Urinary bladder (tissue), 4 donors: ENCODE results near the gene NPC1L1. TPM values are rescaled to one million over a fixed set of nuclear protein-coding genes. Genes with fewer than 3 reads are reported as not detected.

Experiments
- DNase-seq: peaks from one replicate; pipeline ENCODE4 v3.0.0-alpha.2; 2015; ENCODE audit errors: extremely low spot score
- H3K27ac ChIP-seq: one replicate; pipeline ENCODE4 v1.5.1; 2013; ENCODE audit warnings: low read depth, mild to moderate bottlenecking, moderate library complexity
- H3K36me3 ChIP-seq: one replicate; pipeline ENCODE4 v1.6.1; 2013; ENCODE audit warnings: mild to moderate bottlenecking, moderate library complexity; ENCODE audit not compliant: insufficient read depth
- H3K4me1 ChIP-seq: one replicate; pipeline ENCODE4 v1.6.1; 2013; ENCODE audit warnings: mild to moderate bottlenecking, moderate library complexity; ENCODE audit not compliant: insufficient read depth
- H3K4me3 ChIP-seq: one replicate; pipeline ENCODE4 v1.5.1; 2013; ENCODE audit warnings: low read depth, low read length
- WGBS: extraction: QIAGEN DNeasy Blood & Tissue Kit; methylation state at CpG from one replicate; pipeline ENCODE4 v1.1.7; 2013; 5-methylcytosine and 5-hydroxymethylcytosine counted together
- polyA plus RNA-seq: library from polyadenylated mRNA; stranded (reverse); fragments of 200-250 nt; gene quantifications from one replicate; pipeline ENCODE4 v1.2.3, GENCODE V29; 2013
- total RNA-seq: library from RNA; depleted of rRNA; stranded (reverse); fragments of >200 nt; gene quantifications from one replicate; pipeline ENCODE4 v1.2.3, GENCODE V29; 2014
- donor health status: healthy with polysubstance abuse.
- donor health status: healthy.

NPC1L1 gene
- total RNA-seq (not detected), polyA plus RNA-seq (0.25 TPM)

GRCh38 chr7:44541028-44541869 lies at the start of gene NPC1L1:
TSS of gene NPC1L1 (minus strand) at chr7:44541330. CDS start at chr7:44541259, 71 bp downstream.
- 70% methylated on average over 20 of the region's 20 CpGs for WGBS
- Histone ChIP-seq H3K4me1 (no peaks in the 10 kb centered on the region), H3K36me3 (no peaks in the 10 kb centered on the region), H3K27ac (no peak within 1 kb of the TSS), H3K4me3 (no peak within 1 kb of the TSS)
- no peak for DNase-seq

- no peaks in the 10 kb centered on the region for H3K36me3 ChIP-seq
- no peaks in the 10 kb centered on the region for H3K4me1 ChIP-seq
- 78% methylated on average over 1 of the region's 1 CpG for WGBS
- DNase-seq: no peak
- H3K4me3 ChIP-seq: no peak overlapping the region
- no peak overlapping the region for H3K27ac ChIP-seq
These were observed 49.8 kb upstream of the NPC1L1 start for GRCh38 chr7:44590910-44591309.

- no peak overlapping the region for H3K4me3 ChIP-seq
- 24% methylated on average over 6 of the region's 6 CpGs for WGBS
- no peaks in the 10 kb centered on the region for H3K4me1 ChIP-seq
- no peak overlapping the region for H3K27ac ChIP-seq
- no peak for DNase-seq
- H3K36me3 ChIP-seq: no peaks in the 10 kb centered on the region
These were observed 46.9 kb upstream of the NPC1L1 start for GRCh38 chr7:44587843-44588711.

GRCh38 chr7:44583146-44583865 lies 42.2 kb upstream of the NPC1L1 start:
- whole genome bisulfite sequencing: 92% methylated on average over 13 of the region's 13 CpGs
- H3K4me3 ChIP-seq: no peak overlapping the region
- no peak for DNase-seq

GRCh38 chr7:44581879-44582603 lies 40.9 kb upstream of the NPC1L1 start, which contains the start of gene TMED4:
TSS of gene TMED4 (minus strand) at chr7:44582231. CDS start at chr7:44582206, 25 bp downstream.
- peak within 1 kb of the TSS; percentile 68 for H3K4me3 ChIP-seq
- H3K27ac ChIP-seq: peak within 1 kb of the TSS; percentile 80
- DNase-seq: peak; percentile 94
- under 1% methylated on average over 71 of the region's 71 CpGs for WGBS
- no peaks in the 10 kb centered on the region for H3K36me3 ChIP-seq
- H3K4me1 ChIP-seq: no peaks in the 10 kb centered on the region

More at GRCh38 chr7:44583146-44583865, 42.2 kb upstream of the NPC1L1 start:
- Histone ChIP-seq H3K4me1 (no peaks in the 10 kb centered on the region), H3K27ac (peak overlapping the region; percentile 80), H3K36me3 (no peaks in the 10 kb centered on the region)

GRCh38 chr7:44580945-44581878 lies 40.1 kb upstream of the NPC1L1 start:
- WGBS: 20% methylated on average over 30 of the region's 30 CpGs
- DNase-seq: no peak
- Histone ChIP-seq H3K4me1 (no peaks in the 10 kb centered on the region), H3K27ac (peak overlapping the region; percentile 65), H3K4me3 (peak overlapping the region; percentile 68), H3K36me3 (no peaks in the 10 kb centered on the region)

- H3K4me1 ChIP-seq: no peaks in the 10 kb centered on the region
- 75% methylated on average over 2 of the region's 2 CpGs for WGBS
These were observed 35.1 kb upstream of the NPC1L1 start for GRCh38 chr7:44576228-44576627.

GRCh38 chr7:44575054-44575453 lies 33.9 kb upstream of the NPC1L1 start:
- Histone ChIP-seq H3K4me1 (no peaks in the 10 kb centered on the region), H3K36me3 (no peaks in the 10 kb centered on the region), H3K4me3 (no peak overlapping the region), H3K27ac (no peak overlapping the region)
- no peak for DNase-seq

More at GRCh38 chr7:44576228-44576627, 35.1 kb upstream of the NPC1L1 start:
- Histone ChIP-seq H3K4me3 (no peak overlapping the region), H3K36me3 (no peaks in the 10 kb centered on the region), H3K27ac (no peak overlapping the region)
- no peak for DNase-seq

GRCh38 chr7:44574287-44574872 lies 33.2 kb upstream of the NPC1L1 start:
- peak overlapping the region; percentile 85 for H3K27ac ChIP-seq
- 27% methylated on average over 18 of the region's 18 CpGs for WGBS
- no peaks in the 10 kb centered on the region for H3K4me1 ChIP-seq
- DNase-seq: no peak
- no peaks in the 10 kb centered on the region for H3K36me3 ChIP-seq
- H3K4me3 ChIP-seq: peak overlapping the region; percentile 77

GRCh38 chr7:44573464-44574286 lies 32.5 kb upstream of the NPC1L1 start, which contains the start of gene DDX56:
TSS of gene DDX56 (minus strand) at chr7:44573908. CDS start at chr7:44573895, 13 bp downstream.
- WGBS: under 1% methylated on average over 74 of the region's 74 CpGs
- Histone ChIP-seq H3K36me3 (no peaks in the 10 kb centered on the region), H3K4me3 (peak within 1 kb of the TSS; percentile 77), H3K27ac (peak within 1 kb of the TSS; percentile 85), H3K4me1 (no peaks in the 10 kb centered on the region)
- peak; percentile 90 for DNase-seq

- peak overlapping the region; percentile 77 for H3K4me3 ChIP-seq
- 81% methylated on average over 5 of the region's 5 CpGs for WGBS
- H3K27ac ChIP-seq: no peak overlapping the region
- H3K36me3 ChIP-seq: no peaks in the 10 kb centered on the region
- DNase-seq: no peak
- H3K4me1 ChIP-seq: no peaks in the 10 kb centered on the region
These were observed 31.6 kb upstream of the NPC1L1 start for GRCh38 chr7:44572771-44573170.
